ENCODE data around the gene SWSAP1. TPM values are rescaled to one million over a fixed set of nuclear protein-coding genes. Genes with fewer than 3 reads are reported as not detected.

Gene SWSAP1
- total and polyA plus RNA-seq, 9 of the 15 experiments (the other 6 are each of a cell fraction or from before 2014, with no cell fraction given), result 0.18 to 2.8 (median 1.7) TPM

DNA sequence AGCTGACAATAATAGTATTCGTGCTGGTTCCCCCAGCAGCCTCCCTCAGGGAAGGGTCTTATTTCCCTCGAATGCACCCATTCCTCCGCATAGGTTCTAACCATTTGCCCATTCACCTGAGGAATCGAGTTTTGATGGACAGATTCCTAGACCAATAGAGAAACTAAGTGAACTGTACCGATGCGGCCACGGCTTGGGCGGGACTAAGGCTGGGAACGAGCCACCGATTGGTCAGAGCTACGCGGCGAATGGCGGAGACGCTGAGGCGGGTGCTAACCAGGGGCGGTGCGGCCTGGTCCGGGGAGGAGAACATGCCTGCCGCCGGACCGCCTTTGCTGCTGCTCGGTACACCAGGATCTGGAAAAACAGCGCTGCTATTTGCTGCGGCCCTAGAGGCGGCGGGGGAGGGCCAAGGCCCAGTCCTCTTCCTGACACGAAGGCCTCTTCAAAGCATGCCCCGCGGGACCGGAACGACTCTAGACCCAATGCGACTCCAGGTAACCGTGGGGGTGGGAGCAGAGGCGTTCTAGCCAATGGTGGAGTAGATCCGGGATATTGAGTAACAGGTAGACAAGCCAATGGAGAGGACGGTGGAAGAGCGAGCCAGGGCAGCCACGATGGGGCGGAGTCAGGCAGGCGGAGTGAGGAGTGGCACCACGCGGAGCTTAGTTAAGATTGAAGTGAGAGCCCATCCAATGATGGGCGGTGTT, at the start of gene SWSAP1 (continued):
- TF ChIP-seq, protein P1, sequence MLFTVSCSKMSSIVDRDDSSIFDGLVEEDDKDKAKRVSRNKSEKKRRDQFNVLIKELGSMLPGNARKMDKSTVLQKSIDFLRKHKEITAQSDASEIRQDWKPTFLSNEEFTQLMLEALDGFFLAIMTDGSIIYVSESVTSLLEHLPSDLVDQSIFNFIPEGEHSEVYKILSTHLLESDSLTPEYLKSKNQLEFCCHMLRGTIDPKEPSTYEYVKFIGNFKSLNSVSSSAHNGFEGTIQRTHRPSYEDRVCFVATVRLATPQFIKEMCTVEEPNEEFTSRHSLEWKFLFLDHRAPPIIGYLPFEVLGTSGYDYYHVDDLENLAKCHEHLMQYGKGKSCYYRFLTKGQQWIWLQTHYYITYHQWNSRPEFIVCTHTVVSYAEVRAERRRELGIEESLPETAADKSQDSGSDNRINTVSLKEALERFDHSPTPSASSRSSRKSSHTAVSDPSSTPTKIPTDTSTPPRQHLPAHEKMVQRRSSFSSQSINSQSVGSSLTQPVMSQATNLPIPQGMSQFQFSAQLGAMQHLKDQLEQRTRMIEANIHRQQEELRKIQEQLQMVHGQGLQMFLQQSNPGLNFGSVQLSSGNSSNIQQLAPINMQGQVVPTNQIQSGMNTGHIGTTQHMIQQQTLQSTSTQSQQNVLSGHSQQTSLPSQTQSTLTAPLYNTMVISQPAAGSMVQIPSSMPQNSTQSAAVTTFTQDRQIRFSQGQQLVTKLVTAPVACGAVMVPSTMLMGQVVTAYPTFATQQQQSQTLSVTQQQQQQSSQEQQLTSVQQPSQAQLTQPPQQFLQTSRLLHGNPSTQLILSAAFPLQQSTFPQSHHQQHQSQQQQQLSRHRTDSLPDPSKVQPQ (CRISPR knock-in tag; IDR thresholded peaks at IDR 0.05; ENCODE audit: borderline replicate concordance), result 0 out of 2 replicates have a peak, but pooled peaks have one; percentile 22
- TF ChIP-seq NFATC3 (IDR thresholded peaks at IDR 0.05) (no peak), POLR2AphosphoS5 (IDR thresholded peaks at IDR 0.05; ENCODE audit: control insufficient read depth, insufficient read depth, low read depth, low read length) (peak; percentile 59; the same call in 1 of the 2 replicates), ZNF143 (CRISPR knock-in tag; IDR thresholded peaks at IDR 0.05) (no peak), SIRT6 (IDR thresholded peaks at IDR 0.05; ENCODE audit: low read depth, low read length) (no peak), PRMT5 (CRISPR knock-in tag; IDR thresholded peaks at IDR 0.05) (no peak)
- TF ChIP-seq, protein P2, sequence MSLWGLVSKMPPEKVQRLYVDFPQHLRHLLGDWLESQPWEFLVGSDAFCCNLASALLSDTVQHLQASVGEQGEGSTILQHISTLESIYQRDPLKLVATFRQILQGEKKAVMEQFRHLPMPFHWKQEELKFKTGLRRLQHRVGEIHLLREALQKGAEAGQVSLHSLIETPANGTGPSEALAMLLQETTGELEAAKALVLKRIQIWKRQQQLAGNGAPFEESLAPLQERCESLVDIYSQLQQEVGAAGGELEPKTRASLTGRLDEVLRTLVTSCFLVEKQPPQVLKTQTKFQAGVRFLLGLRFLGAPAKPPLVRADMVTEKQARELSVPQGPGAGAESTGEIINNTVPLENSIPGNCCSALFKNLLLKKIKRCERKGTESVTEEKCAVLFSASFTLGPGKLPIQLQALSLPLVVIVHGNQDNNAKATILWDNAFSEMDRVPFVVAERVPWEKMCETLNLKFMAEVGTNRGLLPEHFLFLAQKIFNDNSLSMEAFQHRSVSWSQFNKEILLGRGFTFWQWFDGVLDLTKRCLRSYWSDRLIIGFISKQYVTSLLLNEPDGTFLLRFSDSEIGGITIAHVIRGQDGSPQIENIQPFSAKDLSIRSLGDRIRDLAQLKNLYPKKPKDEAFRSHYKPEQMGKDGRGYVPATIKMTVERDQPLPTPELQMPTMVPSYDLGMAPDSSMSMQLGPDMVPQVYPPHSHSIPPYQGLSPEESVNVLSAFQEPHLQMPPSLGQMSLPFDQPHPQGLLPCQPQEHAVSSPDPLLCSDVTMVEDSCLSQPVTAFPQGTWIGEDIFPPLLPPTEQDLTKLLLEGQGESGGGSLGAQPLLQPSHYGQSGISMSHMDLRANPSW (CRISPR knock-in tag; IDR thresholded peaks at IDR 0.05), result no peak; the same call in 1 of the 2 replicates
- TF ChIP-seq, protein P3, sequence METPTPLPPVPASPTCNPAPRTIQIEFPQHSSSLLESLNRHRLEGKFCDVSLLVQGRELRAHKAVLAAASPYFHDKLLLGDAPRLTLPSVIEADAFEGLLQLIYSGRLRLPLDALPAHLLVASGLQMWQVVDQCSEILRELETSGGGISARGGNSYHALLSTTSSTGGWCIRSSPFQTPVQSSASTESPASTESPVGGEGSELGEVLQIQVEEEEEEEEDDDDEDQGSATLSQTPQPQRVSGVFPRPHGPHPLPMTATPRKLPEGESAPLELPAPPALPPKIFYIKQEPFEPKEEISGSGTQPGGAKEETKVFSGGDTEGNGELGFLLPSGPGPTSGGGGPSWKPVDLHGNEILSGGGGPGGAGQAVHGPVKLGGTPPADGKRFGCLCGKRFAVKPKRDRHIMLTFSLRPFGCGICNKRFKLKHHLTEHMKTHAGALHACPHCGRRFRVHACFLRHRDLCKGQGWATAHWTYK (CRISPR knock-in tag; IDR thresholded peaks at IDR 0.05), result peak; percentile 90
- TF ChIP-seq, protein P4, sequence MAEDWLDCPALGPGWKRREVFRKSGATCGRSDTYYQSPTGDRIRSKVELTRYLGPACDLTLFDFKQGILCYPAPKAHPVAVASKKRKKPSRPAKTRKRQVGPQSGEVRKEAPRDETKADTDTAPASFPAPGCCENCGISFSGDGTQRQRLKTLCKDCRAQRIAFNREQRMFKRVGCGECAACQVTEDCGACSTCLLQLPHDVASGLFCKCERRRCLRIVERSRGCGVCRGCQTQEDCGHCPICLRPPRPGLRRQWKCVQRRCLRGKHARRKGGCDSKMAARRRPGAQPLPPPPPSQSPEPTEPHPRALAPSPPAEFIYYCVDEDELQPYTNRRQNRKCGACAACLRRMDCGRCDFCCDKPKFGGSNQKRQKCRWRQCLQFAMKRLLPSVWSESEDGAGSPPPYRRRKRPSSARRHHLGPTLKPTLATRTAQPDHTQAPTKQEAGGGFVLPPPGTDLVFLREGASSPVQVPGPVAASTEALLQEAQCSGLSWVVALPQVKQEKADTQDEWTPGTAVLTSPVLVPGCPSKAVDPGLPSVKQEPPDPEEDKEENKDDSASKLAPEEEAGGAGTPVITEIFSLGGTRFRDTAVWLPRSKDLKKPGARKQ (CRISPR knock-in tag; IDR thresholded peaks at IDR 0.05), result no peak
